SH-SY5Y (cell line): ENCODE measurements around the gene STXBP4.

ENCODE experiments used
- GATA2 ChIP-seq: IDR thresholded peaks from 2 replicates; pipeline ENCODE4 v1.6.1; 2011; ENCODE audit warnings: mild to moderate bottlenecking, low read depth, low read length
- GATA3 ChIP-seq: IDR thresholded peaks from 2 replicates; pipeline ENCODE4 v1.6.1; 2011; ENCODE audit warnings: low read depth, mild to moderate bottlenecking, low read length, moderate library complexity

Gene STXBP4

DNA sequence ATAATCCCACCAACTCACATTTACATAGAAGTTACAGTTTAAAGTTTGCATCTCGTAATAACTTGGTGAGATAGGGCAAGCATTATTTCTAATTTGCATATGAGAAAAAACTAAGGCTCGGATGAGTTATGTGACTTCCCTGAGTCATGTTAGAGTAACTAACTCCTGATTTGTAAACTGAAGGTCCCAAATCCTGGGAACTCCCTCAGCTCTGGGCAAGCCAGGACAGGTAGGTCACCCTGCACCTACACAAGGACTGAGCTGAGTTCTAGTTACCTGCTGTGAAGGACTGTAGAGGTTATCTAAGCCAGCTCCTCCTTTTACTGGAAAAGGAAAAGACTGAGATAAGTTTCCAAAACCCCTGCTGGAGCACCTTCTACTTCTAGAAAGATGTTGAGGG lies 204.0 kb downstream of the STXBP4 start:
- no peak for TF ChIP-seq GATA2
- no peak for TF ChIP-seq GATA3

DNA sequence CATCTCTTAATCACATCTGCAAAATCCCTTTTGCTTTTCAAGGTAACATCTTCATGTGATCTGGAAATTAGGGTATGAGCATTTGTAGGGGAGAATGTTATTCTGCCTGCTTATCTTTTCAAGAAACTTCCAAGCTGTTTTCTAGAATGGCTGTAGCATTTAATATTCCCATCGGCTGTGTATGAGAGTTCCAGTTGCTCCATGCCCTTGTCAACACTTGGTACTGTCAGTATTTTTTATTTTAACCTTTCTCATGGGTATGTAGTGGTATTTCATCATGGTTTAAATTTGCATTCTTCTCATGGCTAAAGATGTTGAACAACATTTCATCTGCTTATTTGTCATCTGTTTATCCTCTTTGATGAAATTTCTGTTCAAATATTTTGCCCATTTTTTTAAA lies 205.6 kb downstream of the STXBP4 start:
- TF ChIP-seq GATA3 = no peak
- no peak for TF ChIP-seq GATA2

DNA sequence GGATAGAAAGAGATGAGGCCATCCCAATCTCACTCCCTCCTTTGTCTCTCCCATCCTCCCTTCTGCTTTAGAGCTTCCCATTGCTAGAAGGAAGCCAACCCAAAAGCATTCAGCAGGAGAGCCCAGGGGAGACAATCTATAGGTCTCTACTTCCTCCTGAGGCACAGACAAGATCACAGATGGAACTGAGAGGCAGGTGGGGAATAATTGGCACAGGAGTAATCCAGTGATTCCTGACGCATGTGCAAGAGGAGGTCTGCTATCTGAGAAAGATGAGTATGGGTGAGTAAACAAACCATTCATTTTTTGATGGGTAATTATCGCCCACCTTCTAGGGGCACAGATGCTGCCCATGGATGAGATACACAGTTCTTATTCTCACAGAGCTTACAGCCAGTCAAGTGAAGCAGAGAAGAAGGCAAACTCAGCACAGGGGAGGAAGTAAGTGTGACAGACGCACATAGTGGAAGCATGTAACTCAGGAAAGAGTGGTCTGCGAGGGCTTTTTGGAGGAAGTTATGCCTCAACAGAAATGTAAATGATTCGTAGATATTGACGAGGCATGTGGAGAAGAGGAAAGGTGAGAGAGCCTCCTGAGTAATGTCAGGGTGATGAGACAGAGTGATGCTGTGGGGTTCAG lies 207.3 kb downstream of the STXBP4 start:
- TF ChIP-seq GATA2 (no peak), GATA3 (no peak)

DNA sequence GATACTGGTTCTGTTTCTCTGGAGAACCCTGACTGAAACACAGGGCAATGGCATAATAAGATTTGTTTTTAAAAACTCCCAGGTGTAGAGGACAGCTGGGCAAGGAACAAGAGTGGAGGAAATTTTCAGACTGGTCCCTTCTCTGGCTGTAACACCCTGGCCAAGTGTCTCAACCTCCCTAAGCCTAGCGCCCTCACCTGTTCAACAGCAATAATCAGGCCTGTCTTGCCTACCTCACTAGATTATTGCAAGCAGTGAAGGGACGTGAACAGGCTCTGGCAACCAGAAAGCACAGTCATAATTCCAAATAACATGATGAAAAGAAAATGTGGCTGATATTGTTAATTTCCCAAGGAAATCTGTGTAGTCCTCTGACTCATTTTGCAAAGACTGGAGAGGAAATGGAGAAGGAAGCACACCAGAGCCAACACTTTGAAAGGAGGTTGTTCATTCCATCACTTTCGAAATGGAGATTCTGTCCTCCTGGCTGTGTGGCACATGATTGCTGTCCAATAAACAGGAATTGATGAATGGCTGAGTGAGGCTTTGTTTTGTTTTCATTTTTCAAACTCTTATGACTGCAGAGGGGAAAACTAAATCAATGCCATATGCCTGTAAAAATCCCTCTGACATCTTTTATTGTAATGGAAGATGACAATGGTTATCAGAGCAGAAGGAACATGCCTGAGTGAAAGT lies 208.7 kb downstream of the STXBP4 start:
- TF ChIP-seq GATA3 = no peak
- no peak for TF ChIP-seq GATA2

DNA sequence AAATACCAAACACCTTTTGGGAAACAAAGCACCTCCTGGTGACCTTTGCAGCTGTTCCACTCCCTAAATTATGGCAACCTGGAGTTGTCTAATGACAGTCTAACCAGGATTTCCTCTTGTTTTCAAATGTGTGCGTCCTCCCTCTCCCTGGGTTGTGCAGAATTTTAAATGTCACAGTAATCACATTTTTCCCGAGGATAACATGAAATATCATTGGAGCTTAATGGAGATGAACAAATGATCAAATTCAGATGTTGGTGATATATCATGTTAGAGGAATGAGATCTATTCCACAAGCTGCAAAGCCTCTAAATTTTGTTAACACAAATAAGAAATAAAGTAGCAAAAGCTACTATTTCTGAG lies 209.3 kb downstream of the STXBP4 start:
- TF ChIP-seq GATA2 (no peak), GATA3 (no peak)

DNA sequence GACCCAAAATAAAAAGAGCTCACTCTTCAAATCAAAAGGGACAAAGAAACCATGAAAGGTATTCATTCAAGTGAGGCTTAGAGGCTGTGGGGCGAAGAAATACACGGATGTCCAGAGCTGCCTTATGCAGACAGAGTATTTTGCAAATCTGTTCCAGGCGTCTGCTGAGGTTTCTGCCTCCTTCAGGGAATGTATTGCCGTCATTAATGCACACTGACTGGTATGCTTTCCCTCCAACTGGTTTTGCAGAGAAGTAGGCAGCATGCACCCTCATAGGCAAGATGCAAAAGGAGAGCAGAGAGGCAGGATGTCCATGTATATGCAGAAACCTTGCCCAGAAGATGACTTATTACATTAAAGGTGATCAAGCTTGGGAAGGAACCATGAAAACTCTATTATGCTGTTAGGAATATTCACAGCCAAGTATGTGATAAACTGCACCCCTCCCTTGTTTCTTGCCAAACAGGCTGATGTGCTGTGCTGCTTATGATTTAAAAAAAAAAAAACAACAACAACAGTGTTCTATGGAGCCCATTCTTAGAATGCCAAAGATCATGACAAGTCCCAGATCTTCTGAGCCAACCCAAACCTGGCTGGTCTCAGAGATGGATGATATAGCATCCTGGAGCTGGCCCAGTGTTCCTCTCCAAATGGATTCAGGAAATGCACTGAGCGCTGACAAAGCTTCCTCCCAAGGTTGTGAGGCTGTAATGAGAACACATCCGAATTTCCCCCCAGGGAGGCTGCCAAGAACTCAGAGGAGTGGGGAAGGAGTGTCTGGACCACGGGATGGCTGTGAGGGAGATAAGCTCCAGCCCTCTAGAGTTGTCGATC lies 218.6 kb downstream of the STXBP4 start:
- TF ChIP-seq GATA3 (no peak), GATA2 (no peak)

DNA sequence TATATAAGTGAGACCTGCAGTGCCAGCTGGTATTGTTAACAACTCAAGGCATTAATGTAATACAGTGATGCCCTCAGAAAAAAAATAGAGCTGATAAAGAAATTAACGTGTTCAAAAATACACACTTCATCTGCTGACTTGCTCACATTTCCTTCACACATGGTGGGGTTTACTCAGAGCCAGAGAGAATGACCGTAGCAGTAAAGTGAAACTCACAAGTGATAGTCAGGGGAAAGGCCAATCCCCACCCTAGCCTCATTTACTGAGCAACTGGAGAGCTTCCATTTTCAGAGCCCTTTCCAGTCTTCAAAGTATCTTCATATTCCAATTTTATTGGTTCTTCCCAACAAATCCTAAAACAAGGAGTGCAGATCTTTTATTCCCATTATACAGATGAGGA lies 222.2 kb downstream of the STXBP4 start:
- no peak for TF ChIP-seq GATA2
- TF ChIP-seq GATA3 = no peak

DNA sequence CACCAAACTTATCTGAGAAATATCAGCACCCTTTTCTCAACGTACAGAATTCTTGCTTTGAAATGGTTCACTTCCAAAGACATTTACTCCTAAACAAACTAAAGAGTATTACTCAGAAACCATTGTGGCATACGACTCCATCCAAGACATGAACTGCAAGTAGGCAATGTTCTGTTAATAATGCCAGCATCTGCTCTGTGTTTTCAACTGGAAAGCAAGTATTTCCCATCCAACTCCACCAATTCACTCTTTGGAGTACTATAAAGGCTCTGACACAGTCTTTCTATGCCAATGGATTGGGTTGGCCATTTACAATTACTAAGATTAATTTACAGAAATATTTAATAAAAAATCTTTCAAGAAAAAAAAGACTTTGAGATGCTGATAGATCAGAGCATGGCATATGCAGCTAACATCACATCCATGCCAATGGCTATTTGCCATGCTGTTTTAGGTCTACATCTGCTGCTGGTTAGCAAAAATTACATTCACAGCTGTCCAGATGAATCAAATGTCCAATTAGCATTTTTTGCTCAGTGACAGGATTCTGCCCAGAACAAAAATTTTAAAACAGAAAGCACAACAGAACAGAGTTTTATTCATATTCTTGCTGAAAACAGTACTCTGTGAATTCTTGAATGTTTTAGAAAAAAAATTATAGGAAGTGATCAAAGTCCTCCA lies 230.3 kb downstream of the STXBP4 start:
- TF ChIP-seq GATA2 (no peak), GATA3 (no peak)

DNA sequence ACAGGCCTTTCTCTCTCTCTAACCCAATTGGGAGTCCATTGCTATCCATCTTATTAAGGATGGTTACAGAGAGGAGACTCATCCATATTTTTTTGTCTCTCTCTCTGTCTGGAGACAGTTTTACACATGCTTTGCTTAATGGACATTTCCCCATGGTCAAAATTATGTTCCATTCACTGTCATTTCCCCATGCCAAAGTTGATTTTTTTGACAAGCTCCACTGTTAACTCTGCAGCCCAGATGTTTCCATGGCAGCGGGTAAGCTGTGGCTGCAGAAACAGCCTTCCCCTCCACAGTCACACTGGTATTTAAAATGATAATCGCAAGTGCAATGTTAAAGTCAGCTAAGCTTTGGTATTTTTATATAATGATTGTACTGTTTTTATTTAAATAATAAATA lies 232.3 kb downstream of the STXBP4 start:
- TF ChIP-seq GATA2 (no peak), GATA3 (no peak)

DNA sequence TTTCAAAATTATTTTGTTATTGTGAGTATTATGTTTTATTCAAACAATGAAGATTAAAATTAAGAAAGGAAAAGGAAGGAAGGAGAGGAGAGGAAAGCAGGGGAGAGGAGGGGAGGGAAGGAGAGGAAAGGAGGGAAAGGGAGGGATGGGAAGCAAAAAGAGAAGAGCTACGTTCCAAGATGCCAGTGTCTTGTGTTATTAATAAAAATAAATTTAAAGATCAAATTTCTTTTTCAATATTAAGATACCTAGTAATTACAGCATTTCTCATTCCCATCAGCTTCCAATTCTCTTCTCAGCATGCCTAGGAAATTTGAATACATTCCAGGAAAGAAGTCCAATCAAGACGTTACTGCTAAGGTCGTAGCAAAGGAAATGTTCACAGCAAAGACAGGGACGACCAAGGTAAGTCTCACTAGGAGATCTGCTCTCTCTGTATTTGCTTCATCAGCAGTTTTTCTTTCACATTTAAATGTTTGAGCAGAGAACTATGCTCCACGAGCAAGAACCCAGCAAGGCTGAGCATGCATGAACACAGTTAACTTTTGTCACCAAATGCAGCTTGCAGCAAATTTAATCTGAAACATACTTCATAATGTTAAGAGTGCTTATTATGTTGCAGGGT lies 232.9 kb downstream of the STXBP4 start:
- TF ChIP-seq GATA3 (no peak), GATA2 (no peak)

DNA sequence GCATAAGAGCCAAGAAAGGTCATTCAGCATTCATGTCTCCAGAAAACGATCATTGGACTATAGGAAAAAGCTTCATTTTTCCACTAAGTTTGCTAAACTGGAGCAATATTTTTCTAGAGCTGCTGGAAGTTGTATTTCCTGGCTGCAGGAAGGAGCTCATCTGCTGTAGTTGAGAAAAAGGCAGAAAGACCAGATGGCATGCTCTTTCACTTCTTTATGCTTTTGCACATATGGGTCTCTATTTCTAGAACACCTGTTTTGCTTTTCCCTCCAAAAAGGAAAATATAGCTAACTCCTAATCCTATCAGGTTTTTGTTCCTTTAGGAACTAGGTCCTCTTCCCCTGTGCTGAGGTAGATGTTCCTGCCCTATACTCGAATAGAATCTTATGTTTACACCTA lies 234.3 kb downstream of the STXBP4 start:
- TF ChIP-seq GATA3 (no peak), GATA2 (no peak)

DNA sequence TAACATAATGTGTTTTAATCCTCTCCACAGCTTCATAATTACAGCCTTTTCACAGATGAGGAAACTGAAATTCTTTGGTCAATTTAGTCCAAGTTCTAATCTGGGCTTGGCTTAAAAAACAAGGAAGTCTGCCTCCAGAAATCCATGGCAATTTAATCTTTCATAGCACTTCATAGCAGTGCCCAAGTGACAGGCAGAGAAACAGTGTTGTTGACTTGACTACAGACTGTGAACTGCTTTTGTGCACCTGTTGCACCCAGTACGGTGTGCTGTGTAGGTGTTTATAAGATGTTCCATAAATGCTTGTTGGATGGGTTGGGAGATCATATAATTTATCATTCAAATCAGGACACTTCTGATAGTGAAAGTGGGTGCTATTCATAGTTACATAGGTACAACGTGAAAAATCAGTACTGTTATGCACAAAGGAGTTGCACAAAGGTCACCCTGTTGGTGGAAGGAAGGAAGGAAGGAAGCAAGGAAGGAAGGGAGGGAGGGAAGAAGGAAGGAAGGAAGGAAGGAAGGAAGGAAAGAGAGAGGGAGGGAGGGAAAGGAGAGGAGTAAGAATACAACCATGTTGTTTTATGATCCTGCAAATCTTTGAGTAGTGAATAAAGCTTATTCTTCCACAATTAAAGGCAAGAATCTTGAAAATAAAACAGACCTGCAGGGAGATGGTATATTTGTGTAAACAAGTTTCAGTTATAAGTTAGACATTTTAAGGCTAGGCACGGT lies 239.7 kb downstream of the STXBP4 start:
- TF ChIP-seq GATA2 (no peak), GATA3 (no peak)

DNA sequence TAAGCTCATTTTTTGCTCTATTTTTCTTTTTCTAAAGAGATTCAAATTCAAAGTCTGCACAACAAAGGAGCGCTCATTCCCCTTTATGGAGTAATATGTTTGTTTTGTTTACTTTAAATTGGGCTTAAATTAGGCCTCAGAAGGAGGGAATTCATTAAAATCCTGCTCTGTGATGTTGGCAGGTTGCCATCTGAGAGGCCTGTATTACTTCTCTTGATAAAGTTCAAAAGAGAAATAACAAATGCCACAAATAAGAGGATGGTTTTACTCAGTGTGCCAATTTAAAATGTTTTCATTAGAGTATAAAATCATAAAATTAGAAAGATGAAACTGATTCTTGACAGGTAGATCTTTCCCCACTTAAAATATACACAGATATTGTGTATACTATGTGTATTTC lies 241.7 kb downstream of the STXBP4 start:
- no peak for TF ChIP-seq GATA2
